Activated CD4-positive, alpha-beta T cell treated with anti-CD3 and anti-CD28 coated beads for 36 hours (primary cell): ENCODE measurements around the gene GAP43. TPM values are rescaled to one million over a fixed set of nuclear protein-coding genes. Genes with fewer than 3 reads are reported as not detected.
"Not testable (repeated sequence)": the region's sequence is repeated elsewhere in the genome, so short reads cannot be mapped to it uniquely, and the experiment has no call there.

Source experiments
- ATAC-seq: fragments of 200-7000 bp; cut with Tn5 transposase; one replicate; pipeline ENCODE4 v1.10.0; 2021; ENCODE audit warnings: mild to moderate bottlenecking, moderate library complexity
- CTCF ChIA-PET: fragments of 350-600 bp; sonication (Branson Sonifier 250); formaldehyde crosslinking; loops from one replicate; lab custom pipeline; 2021; ENCODE audit warnings: antibody characterized with exemption; lab: Charles Lee
- POLR2A ChIA-PET: fragments of 350-600 bp; sonication (Branson Sonifier 250); formaldehyde crosslinking; loops from one replicate; lab custom pipeline; 2021; ENCODE audit warnings: antibody characterized with exemption, inconsistent platforms; lab: Charles Lee
- DNase-seq: peaks from one replicate; pipeline ENCODE4 v3.0.0-alpha.2; 2020
- H3K27ac Mint-ChIP-seq: one replicate; pipeline ENCODE4 v1.8.0; 2021; ENCODE audit warnings: mixed read lengths
- H3K27me3 Mint-ChIP-seq: one replicate; pipeline ENCODE4 v1.8.0; 2021; ENCODE audit warnings: mixed read lengths
- H3K36me3 Mint-ChIP-seq: one replicate; pipeline ENCODE4 v1.8.0; 2021; ENCODE audit warnings: low read depth, mixed read lengths
- H3K4me1 Mint-ChIP-seq: one replicate; pipeline ENCODE4 v1.8.0; 2021; ENCODE audit warnings: mixed read lengths
- H3K4me3 Mint-ChIP-seq: one replicate; pipeline ENCODE4 v1.8.0; 2021; ENCODE audit warnings: mild to moderate bottlenecking, moderate library complexity, mixed read lengths
- H3K9me3 Mint-ChIP-seq: one replicate; pipeline ENCODE4 v1.8.0; 2021; ENCODE audit warnings: low read depth, mixed read lengths
- intact Hi-C, 2 experiments: fragments of 100-400 bp; cut with DNase I in 1 of 2; cut with micrococcal nuclease in 1 of 2; formaldehyde crosslinking; loops; one replicate each; pipeline versions ENCODE4 v1.14.2 to v1.15.1; 2022 to 2024; cut with DNase I, micrococcal nuclease
- total RNA-seq, 2 experiments: library from RNA; stranded (reverse); gene quantifications; one replicate each; pipeline ENCODE4 v1.2.3, GENCODE V29; 2021

The GAP43 gene
- total RNA-seq, 2 experiments from 2014 or later: not detected

DNA sequence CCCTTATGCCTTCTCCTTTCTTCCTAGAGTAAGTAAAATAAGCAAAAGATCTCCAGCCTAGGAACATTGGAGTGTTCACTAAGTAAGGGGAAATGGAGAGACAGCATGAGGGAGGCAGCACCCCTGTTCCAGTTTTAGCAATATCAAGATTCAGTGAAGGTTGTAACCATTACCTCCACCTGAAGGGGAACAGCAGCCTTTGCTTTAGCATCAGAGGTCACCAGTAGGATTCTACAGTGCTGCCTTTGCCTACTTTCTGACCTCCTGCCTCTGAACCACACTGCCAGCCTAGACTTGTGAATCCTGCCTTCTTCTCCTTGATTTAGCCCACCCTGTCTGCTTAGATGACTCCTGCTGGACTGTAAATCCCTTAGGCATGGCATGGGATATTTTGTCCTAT is 104.7 kb downstream of the GAP43 start:
- DNase-seq: no peak
- Mint-ChIP-seq H3K36me3 (no peaks in the 10 kb centered on the region), H3K9me3 (peaks cover 9% of the 10 kb centered on the region), H3K27ac (no peak overlapping the region), H3K4me1 (no peaks in the 10 kb centered on the region), H3K4me3 (no peak overlapping the region), H3K27me3 (peaks cover 3% of the 10 kb centered on the region)
- no peak for ATAC-seq
- CTCF ChIA-PET: no interaction called here
- POLR2A ChIA-PET: no interaction called here
- intact Hi-C loops: no loop called here

DNA sequence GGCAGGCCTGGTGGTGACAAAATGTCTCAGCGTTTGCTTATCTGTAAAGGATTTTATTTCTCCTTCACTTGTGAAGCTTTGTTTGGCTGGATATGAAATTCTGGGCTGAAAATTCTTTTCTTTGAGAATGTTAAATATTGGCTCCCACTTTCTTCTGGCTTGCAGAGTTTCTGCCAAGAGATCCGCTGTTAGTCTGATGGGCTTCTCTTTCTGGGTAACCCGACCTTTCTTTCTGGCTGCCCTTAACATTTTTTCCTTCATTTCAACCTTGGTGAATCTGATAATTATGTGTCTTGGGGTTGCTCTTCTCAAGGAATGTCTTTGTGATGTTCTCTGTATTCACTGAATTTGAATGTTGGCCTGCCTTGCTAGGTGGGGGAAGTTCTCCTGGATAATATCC is 113.0 kb downstream of the GAP43 start:
- ATAC-seq, H3K36me3 Mint-ChIP-seq, intact Hi-C loops, DNase-seq, CTCF ChIA-PET, H3K4me3 Mint-ChIP-seq, POLR2A ChIA-PET, H3K27ac Mint-ChIP-seq, H3K4me1 Mint-ChIP-seq: not testable (repeated sequence)
- peaks cover 17% of the 10 kb centered on the region for H3K27me3 Mint-ChIP-seq
- H3K9me3 Mint-ChIP-seq: peaks cover 16% of the 10 kb centered on the region

DNA sequence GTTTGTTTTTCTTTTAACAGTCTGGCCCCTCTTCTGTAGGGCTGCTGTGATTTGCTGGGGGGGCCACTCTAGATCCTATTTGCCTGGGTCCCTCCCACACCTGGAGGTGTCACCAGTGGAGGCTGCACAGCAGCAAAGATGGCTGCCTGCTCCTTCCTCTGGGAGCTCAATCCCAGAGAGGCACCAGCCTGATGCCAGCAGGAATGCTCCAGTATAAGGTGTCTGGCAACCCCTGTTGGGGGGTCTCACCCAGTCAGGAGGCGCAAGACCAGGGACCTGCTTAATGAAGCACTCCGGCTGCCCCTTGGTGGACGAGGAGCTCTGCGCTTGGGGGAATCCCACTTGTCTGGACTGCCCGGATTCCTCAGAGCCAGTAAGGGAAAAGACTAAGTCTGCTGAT is 118.3 kb downstream of the GAP43 start:
- peaks cover 11% of the 10 kb centered on the region for H3K9me3 Mint-ChIP-seq
- H3K36me3 Mint-ChIP-seq: no peaks in the 10 kb centered on the region
- POLR2A ChIA-PET: no interaction called here
- ATAC-seq (no peak), DNase-seq (no peak)
- H3K4me1 Mint-ChIP-seq: no peaks in the 10 kb centered on the region
- H3K27me3 Mint-ChIP-seq: peaks cover 22% of the 10 kb centered on the region
- no peak overlapping the region for H3K27ac Mint-ChIP-seq
- H3K4me3 Mint-ChIP-seq: no peak overlapping the region
- CTCF ChIA-PET: interaction anchor here (1.2 kb wide), 1 partner anchor 43 kb away, joined by 4 read pairs; no protein-coding TSS in a partner anchor
- intact Hi-C loops: no loop called here

DNA sequence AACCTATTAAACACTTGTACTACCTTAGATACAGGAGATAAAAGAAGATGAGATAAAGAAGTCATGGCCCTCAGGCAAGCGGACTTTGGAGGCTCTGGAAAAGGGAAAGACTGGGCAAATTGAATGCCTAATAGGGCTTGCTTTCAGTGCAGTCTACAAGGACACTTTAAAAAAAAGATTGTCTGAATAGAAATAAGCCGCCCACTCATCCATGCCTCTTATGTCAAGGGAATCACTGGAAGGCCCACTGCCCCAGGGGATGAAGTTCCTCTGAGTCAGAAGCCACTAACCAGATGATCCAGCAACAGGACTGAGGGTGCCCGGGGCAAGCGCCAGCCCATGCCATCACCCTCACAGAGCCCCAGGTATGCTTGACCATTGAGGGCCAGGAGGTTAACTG is 121.2 kb downstream of the GAP43 start:
- CTCF ChIA-PET, POLR2A ChIA-PET, intact Hi-C loops, DNase-seq, ATAC-seq, H3K36me3 Mint-ChIP-seq, H3K4me3 Mint-ChIP-seq, H3K9me3 Mint-ChIP-seq, H3K27ac Mint-ChIP-seq, H3K4me1 Mint-ChIP-seq: not testable (repeated sequence)
- H3K27me3 Mint-ChIP-seq: peaks cover 22% of the 10 kb centered on the region

DNA sequence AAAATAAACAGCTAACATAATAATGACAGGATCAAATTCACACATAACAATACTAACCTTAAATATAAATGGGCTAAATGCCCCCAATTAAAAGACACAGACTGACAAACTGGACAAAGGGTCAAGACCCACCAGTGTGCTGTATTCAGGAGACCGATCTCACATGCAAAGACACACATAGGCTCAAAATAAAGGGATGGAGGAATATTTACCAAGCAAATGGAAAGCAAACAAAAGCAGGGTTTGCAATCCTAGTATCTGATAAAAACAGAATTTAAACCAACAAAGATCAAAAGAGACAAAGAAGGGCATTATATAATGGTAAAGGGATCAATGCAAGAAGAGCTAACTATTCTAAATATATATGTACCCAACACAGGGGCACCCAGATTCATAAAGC is 129.7 kb downstream of the GAP43 start:
- ATAC-seq, CTCF ChIA-PET, POLR2A ChIA-PET, H3K4me3 Mint-ChIP-seq, intact Hi-C loops, DNase-seq, H3K36me3 Mint-ChIP-seq, H3K4me1 Mint-ChIP-seq, H3K9me3 Mint-ChIP-seq, H3K27ac Mint-ChIP-seq: not testable (repeated sequence)
- H3K27me3 Mint-ChIP-seq: peaks cover 24% of the 10 kb centered on the region

DNA sequence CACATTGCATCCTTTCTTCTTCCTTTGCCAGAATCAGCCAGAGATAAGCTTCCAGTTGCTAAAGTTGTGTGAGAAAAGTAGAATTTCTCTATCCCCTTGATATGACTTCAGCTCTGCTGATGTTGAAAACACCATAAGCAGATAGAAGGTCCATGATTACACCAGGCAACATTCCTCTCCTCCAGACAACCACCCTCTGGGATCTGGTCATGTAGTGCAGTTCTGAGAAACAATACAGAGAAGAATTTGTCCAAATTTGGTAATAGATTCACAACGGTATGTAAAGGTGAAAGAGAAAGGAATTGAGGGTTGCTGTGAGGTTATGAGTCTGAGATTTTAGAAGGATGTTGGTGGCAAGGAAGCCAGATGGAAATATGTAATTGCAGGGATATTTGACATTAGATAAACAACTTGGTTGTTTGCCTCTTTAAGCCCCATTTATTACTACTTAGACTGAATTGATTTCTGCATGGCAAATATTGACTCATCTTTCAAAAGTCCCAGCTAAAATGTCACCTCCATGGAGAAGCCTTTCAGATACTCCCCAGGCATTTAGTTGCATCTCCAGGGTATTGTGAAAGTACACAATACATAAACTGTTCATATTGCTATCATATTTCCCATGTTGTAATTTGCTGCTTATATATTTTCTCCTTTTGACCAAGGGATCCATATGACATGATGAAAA is 134.9 kb downstream of the GAP43 start:
- H3K36me3 Mint-ChIP-seq: no peaks in the 10 kb centered on the region
- ChIA-PET CTCF (no interaction called here), POLR2A (no interaction called here)
- H3K4me3 Mint-ChIP-seq: no peak overlapping the region
- peaks cover 15% of the 10 kb centered on the region for H3K27me3 Mint-ChIP-seq
- DNase-seq (no peak), ATAC-seq (no peak)
- no peaks in the 10 kb centered on the region for H3K4me1 Mint-ChIP-seq
- no peaks in the 10 kb centered on the region for H3K9me3 Mint-ChIP-seq
- no peak overlapping the region for H3K27ac Mint-ChIP-seq
- intact Hi-C loops: no loop called here

DNA sequence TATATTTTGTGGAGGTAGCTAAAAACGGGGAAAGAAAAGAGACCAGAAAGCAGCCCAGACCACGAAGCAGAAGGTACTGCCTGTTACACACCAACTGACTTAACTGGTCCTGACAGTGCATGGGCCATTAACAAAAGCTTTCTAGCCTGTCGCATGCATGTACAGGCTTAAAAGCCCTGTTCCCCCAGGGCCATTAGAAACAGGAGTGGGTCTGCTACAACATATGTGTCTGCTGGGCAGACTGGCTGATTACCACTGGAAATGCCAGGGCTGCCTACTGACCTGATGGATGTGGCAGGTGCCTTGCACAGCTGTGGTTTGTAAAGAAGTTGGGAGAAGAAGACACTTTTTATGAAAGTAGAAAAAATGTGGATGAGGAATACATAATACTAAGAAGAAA is 137.4 kb downstream of the GAP43 start:
- Mint-ChIP-seq H3K4me3 (no peak overlapping the region), H3K9me3 (no peaks in the 10 kb centered on the region), H3K27ac (no peak overlapping the region), H3K27me3 (peaks cover 10% of the 10 kb centered on the region), H3K36me3 (no peaks in the 10 kb centered on the region), H3K4me1 (no peaks in the 10 kb centered on the region)
- POLR2A ChIA-PET: no interaction called here
- intact Hi-C loops: no loop called here
- CTCF ChIA-PET: no interaction called here
- no peak for DNase-seq
- no peak for ATAC-seq

DNA sequence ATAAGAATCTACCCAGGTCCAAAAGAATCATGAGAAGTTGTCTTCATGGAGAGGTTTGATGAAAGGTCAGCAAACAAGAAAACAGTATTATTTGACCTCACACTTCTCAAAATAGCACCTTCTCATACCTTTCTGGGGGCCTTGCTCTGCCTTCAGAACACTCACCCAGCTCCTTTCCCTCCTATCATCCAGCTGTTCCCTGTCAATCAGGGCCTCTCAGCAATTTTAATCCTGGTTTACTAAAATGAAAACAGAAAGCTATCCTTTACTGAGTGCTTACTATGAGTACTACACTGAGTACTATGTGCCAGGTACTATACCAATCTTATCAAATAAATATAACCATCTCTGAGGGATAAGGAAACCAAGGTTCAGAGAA is 138.6 kb downstream of the GAP43 start:
- H3K4me3 Mint-ChIP-seq: no peak overlapping the region
- DNase-seq (no peak), ATAC-seq (no peak)
- CTCF ChIA-PET: interaction anchor here (0.8 kb wide), 1 partner anchor 1049 kb away, joined by 3 read pairs; no protein-coding TSS in a partner anchor
- POLR2A ChIA-PET: no interaction called here
- no peak overlapping the region for H3K27ac Mint-ChIP-seq
- intact Hi-C loops: no loop called here
- H3K4me1 Mint-ChIP-seq: no peaks in the 10 kb centered on the region
- H3K36me3 Mint-ChIP-seq: no peaks in the 10 kb centered on the region
- peaks cover 9% of the 10 kb centered on the region for H3K27me3 Mint-ChIP-seq
- H3K9me3 Mint-ChIP-seq: no peaks in the 10 kb centered on the region

DNA sequence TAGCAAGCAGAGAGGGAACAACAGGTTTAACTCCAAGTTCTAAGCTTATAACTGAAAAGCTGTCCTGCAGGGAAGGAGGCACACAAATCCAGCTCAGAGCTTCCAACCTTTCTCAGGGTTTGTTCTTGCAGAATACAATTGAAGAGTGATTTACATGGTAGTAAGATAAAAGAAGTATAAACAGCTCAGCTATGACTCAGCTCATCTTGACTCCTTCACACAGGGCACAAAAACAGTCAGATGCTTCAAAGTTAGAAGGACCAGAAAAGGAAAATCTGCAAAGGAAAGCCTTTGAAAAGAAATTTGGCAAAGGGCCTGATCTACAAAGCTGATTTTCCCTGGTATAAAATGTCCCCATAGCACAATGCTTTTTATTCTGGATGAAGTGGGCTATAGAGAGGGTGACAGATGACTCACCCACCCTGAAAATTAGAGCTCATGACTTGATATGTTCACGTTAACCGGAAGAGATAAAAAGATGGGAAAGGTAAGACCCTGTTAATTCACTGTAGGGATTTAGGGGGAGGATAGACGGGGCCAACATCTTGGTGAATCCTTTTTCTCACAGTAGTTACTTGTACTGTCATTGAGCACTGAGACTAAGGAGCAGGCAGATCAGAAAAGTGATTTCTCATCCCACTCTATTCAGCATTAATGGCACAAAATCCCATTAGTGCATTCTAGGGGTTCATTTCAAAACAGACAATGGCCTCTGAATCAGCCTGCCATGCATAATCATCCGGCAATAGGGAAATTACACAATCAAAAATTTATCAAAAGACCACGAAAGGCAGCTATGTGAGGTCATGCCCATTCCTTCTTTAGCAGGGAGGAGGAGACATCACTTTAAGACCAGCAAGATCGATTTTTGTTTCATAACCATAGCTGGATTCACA is 143.5 kb downstream of the GAP43 start:
- no peak for ATAC-seq
- intact Hi-C loops: no loop called here

DNA sequence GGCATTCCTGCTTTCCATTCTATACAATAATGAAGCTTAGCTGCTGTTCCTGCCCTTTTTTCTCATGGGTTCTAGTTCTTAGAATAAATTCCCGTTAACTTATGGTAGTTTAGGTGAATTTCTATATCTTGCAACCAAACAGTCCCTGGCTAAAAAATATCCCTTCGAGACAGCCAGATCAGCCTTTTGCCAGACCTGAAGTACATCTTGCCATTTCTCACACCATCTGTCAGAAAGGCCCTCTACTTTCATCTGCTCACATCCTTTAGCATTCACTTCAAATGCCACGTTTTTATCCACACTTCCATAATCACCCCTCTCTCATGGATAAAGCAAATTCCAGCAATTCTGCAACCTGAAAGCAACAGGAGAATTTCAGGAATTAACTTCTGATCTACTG is 145.4 kb downstream of the GAP43 start:
- no peak overlapping the region for H3K27ac Mint-ChIP-seq
- intact Hi-C loops: no loop called here
- ATAC-seq: no peak
- H3K36me3 Mint-ChIP-seq: no peaks in the 10 kb centered on the region
- no peak overlapping the region for H3K4me3 Mint-ChIP-seq
- no peaks in the 10 kb centered on the region for H3K9me3 Mint-ChIP-seq
- no peak for DNase-seq
- peaks cover 7% of the 10 kb centered on the region for H3K27me3 Mint-ChIP-seq
- ChIA-PET POLR2A (no interaction called here), CTCF (interaction anchor here (2.1 kb wide), 1 partner anchor 16 kb away, joined by 10 read pairs; no protein-coding TSS in a partner anchor)
- H3K4me1 Mint-ChIP-seq: no peaks in the 10 kb centered on the region

More for the DNA sequence above, 143.5 kb downstream of the GAP43 start:
- no peak overlapping the region for H3K27ac Mint-ChIP-seq
- no peaks in the 10 kb centered on the region for H3K36me3 Mint-ChIP-seq
- H3K9me3 Mint-ChIP-seq: no peaks in the 10 kb centered on the region
- POLR2A ChIA-PET: no interaction called here
- no peak for DNase-seq
- CTCF ChIA-PET: interaction anchor here (0.9 to 2.1 kb wide), 2 partner anchors 17 to 60 kb away, joined by 3 to 10 read pairs; no protein-coding TSS in a partner anchor
- H3K27me3 Mint-ChIP-seq: peaks cover 6% of the 10 kb centered on the region
- H3K4me3 Mint-ChIP-seq: no peak overlapping the region
- no peaks in the 10 kb centered on the region for H3K4me1 Mint-ChIP-seq
